Ishikawa (cell line): ENCODE measurements around the gene TRERF1.

Experiments used
- CEBPB ChIP-seq: IDR thresholded peaks from 2 replicates; pipeline ENCODE4 v1.6.1; 2012
- CREB1 ChIP-seq: IDR thresholded peaks from 2 replicates; pipeline ENCODE4 v1.6.1; 2012; ENCODE audit warnings: low read depth
- EGR1 ChIP-seq: IDR thresholded peaks from 2 replicates; pipeline ENCODE4 v1.6.1; 2012
- EP300 ChIP-seq: IDR thresholded peaks from 2 replicates; pipeline ENCODE4 v1.6.1; 2012; ENCODE audit warnings: borderline replicate concordance
- FOXM1 ChIP-seq: IDR thresholded peaks from 2 replicates; pipeline ENCODE4 v1.6.1; 2012; ENCODE audit warnings: low read depth, borderline replicate concordance
- NFIC ChIP-seq: IDR thresholded peaks from 2 replicates; pipeline ENCODE4 v1.6.1; 2012
- RAD21 ChIP-seq: IDR thresholded peaks from 2 replicates; pipeline ENCODE4 v1.6.1; 2012; ENCODE audit warnings: low read depth
- TAF1 ChIP-seq: IDR thresholded peaks from 2 replicates; pipeline ENCODE4 v1.6.1; 2012; ENCODE audit warnings: low read depth, mild to moderate bottlenecking
- TCF12 ChIP-seq: IDR thresholded peaks from 2 replicates; pipeline ENCODE4 v1.6.1; 2012; ENCODE audit warnings: low read depth
- YY1 ChIP-seq: IDR thresholded peaks from 2 replicates; pipeline ENCODE4 v1.6.1; 2012; ENCODE audit warnings: low read depth
- ZBTB7A ChIP-seq: IDR thresholded peaks from 2 replicates; pipeline ENCODE4 v1.6.1; 2012; ENCODE audit warnings: low read depth
- TF ChIP-seq, protein P1 (sequence below): IDR thresholded peaks from 2 replicates; pipeline ENCODE4 v1.6.1; 2012; ENCODE audit warnings: low read depth, mild to moderate bottlenecking
- TF ChIP-seq, protein P2 (sequence below): IDR thresholded peaks from 2 replicates; pipeline ENCODE4 v1.6.1; 2012
- TF ChIP-seq, protein P3 (sequence below): IDR thresholded peaks from 2 replicates; pipeline ENCODE4 v1.6.1; 2012

DNA sequence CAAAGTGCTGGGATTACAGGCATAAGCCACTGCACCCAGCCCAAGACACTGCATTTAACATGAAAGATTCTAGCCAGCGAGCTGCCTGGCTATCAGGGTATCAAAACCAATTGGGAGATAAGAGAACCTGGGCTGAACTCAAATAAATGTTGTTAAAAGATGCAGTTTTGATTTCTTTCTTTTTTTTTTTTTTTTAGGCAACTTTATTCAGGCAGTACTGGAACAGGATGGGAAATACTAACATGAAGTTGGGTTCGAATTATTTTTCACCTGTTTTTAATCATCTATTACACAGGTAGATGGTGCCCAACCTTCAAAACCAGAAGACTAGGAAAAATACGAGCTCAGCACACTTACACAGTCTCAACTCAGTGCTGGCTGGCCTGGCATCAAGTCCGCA, 63.7 kb downstream of the TRERF1 start:
- no peak for TF ChIP-seq TAF1
- no peak for TF ChIP-seq CEBPB
- TF ChIP-seq, protein P1, sequence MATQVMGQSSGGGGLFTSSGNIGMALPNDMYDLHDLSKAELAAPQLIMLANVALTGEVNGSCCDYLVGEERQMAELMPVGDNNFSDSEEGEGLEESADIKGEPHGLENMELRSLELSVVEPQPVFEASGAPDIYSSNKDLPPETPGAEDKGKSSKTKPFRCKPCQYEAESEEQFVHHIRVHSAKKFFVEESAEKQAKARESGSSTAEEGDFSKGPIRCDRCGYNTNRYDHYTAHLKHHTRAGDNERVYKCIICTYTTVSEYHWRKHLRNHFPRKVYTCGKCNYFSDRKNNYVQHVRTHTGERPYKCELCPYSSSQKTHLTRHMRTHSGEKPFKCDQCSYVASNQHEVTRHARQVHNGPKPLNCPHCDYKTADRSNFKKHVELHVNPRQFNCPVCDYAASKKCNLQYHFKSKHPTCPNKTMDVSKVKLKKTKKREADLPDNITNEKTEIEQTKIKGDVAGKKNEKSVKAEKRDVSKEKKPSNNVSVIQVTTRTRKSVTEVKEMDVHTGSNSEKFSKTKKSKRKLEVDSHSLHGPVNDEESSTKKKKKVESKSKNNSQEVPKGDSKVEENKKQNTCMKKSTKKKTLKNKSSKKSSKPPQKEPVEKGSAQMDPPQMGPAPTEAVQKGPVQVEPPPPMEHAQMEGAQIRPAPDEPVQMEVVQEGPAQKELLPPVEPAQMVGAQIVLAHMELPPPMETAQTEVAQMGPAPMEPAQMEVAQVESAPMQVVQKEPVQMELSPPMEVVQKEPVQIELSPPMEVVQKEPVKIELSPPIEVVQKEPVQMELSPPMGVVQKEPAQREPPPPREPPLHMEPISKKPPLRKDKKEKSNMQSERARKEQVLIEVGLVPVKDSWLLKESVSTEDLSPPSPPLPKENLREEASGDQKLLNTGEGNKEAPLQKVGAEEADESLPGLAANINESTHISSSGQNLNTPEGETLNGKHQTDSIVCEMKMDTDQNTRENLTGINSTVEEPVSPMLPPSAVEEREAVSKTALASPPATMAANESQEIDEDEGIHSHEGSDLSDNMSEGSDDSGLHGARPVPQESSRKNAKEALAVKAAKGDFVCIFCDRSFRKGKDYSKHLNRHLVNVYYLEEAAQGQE = no peak
- no peak for TF ChIP-seq EP300
- no peak for TF ChIP-seq EGR1
- TF ChIP-seq, protein P2, sequence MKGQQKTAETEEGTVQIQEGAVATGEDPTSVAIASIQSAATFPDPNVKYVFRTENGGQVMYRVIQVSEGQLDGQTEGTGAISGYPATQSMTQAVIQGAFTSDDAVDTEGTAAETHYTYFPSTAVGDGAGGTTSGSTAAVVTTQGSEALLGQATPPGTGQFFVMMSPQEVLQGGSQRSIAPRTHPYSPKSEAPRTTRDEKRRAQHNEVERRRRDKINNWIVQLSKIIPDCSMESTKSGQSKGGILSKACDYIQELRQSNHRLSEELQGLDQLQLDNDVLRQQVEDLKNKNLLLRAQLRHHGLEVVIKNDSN = no peak
- TF ChIP-seq, protein P3, sequence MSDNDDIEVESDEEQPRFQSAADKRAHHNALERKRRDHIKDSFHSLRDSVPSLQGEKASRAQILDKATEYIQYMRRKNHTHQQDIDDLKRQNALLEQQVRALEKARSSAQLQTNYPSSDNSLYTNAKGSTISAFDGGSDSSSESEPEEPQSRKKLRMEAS = no peak
- TF ChIP-seq RAD21 = no peak
- no peak for TF ChIP-seq NFIC
- TF ChIP-seq YY1 = no peak
- TF ChIP-seq ZBTB7A = no peak
- TF ChIP-seq CREB1 = no peak
- no peak for TF ChIP-seq TCF12
- no peak for TF ChIP-seq FOXM1
